Stomach (tissue), 4 donors: Measurements from ENCODE around the gene RBFOX2.

Experiments
- CTCF ChIP-seq, 7 experiments: fragments of 450-650 bp in 4 of 7; fragments of 200-600 bp in 3 of 7; sonication (generic) in 3 of 7; IDR thresholded peaks; one replicate each; pipeline ENCODE4 v1.5.1; 2016 to 2019; ENCODE audit warnings: antibody characterized with exemption in 7 of 7, control low read depth in 2 of 7, mild to moderate bottlenecking in 1 of 7
- POLR2A ChIP-seq, 4 donors: fragments of 450-650 bp; IDR thresholded peaks; one replicate each; pipeline ENCODE4 v1.6.1; 2016; ENCODE audit warnings: antibody characterized with exemption in 4 of 4, control low read depth in 2 of 4, mild to moderate bottlenecking in 1 of 4, moderate library complexity in 1 of 4

DNA sequence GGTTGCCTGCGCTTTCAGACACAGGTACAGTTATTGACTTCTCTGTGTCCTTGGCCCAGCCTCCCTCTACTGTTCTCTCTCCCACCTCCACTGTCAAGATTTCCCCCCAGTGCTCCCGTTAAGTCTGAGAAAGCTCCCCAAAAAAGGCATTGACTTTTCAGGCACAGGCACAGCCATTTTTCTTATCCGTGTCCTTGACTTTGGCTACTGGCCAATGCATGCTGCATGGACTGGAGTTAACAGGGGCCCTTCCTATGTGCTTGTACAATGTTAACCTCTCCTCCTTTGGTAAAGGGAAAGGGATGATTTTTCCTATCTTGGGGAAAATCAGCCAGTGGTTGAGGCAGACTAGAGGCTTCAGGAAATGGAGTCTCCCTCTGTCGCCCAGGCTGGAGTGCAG lies 306.7 kb downstream of the RBFOX2 start:
- TF ChIP-seq CTCF (IDR thresholded peaks at IDR 0.05) (no peak), POLR2A (IDR thresholded peaks at IDR 0.05) (no peak)
